Measurements from ENCODE around the gene BOD1L1.

The BOD1L1 gene

DNA sequence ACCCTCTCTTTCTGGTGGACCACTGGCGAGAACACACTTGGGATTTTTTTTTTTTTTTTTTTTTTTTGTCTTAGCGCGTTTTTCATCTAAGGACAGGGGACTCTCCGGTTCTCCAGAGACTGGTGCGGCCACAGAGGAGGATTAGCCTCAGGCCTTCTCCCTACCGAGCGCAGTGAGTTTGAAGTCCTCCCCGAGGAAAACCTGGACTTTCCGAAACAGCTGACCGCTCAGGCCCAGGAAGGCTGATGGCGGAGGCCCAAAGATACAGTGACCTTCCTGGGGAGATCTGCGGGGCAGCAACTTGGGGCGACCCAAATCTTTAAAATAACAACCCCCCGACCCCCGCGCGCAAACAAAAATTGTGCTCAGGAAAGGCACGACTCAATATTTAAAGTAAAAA is 92.4 kb downstream of the BOD1L1 start:
- H3K36me3 ChIP-seq (ENCODE audit: insufficient read depth, low read length), result no peaks in the 10 kb centered on the region
- no peaks in the 10 kb centered on the region for H3K9me3 ChIP-seq (ENCODE audit: low read length)
- H3K27ac ChIP-seq (ENCODE audit: low read depth, low read length, poor library complexity, severe bottlenecking), result no peak overlapping the region
- no peak overlapping the region for H2AFZ ChIP-seq (ENCODE audit: low read length)
- H3K4me1 ChIP-seq (ENCODE audit: insufficient read depth, low read length, severe bottlenecking), result no peaks in the 10 kb centered on the region
- H3K9me2 ChIP-seq (ENCODE audit: low read depth, low read length), result no peaks in the 10 kb centered on the region
- H3K27me3 ChIP-seq (ENCODE audit: insufficient read depth, low read length), result no peaks in the 10 kb centered on the region
- H3F3A ChIP-seq (ENCODE audit: insufficient read depth, low read length), result no peaks in the 10 kb centered on the region
- H3K4me3 ChIP-seq (ENCODE audit: low read depth, low read length, poor library complexity, severe bottlenecking), result no peak overlapping the region
- H4K20me1 ChIP-seq (ENCODE audit: insufficient read depth, low read length), result no peaks in the 10 kb centered on the region
- H3K4me2 ChIP-seq (ENCODE audit: low read length), result no peak overlapping the region
- H3K9ac ChIP-seq (ENCODE audit: low read length), result no peak overlapping the region
- TF ChIP-seq, protein P1, sequence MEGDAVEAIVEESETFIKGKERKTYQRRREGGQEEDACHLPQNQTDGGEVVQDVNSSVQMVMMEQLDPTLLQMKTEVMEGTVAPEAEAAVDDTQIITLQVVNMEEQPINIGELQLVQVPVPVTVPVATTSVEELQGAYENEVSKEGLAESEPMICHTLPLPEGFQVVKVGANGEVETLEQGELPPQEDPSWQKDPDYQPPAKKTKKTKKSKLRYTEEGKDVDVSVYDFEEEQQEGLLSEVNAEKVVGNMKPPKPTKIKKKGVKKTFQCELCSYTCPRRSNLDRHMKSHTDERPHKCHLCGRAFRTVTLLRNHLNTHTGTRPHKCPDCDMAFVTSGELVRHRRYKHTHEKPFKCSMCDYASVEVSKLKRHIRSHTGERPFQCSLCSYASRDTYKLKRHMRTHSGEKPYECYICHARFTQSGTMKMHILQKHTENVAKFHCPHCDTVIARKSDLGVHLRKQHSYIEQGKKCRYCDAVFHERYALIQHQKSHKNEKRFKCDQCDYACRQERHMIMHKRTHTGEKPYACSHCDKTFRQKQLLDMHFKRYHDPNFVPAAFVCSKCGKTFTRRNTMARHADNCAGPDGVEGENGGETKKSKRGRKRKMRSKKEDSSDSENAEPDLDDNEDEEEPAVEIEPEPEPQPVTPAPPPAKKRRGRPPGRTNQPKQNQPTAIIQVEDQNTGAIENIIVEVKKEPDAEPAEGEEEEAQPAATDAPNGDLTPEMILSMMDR (IDR thresholded peaks at IDR 0.05; ENCODE audit: low read length), result no peak
- TF ChIP-seq EZH2 (IDR thresholded peaks at IDR 0.05; ENCODE audit: borderline replicate concordance, low read length), result no peak
- no peaks in the 10 kb centered on the region for H3K79me2 ChIP-seq (ENCODE audit: insufficient read depth, low read length)

DNA sequence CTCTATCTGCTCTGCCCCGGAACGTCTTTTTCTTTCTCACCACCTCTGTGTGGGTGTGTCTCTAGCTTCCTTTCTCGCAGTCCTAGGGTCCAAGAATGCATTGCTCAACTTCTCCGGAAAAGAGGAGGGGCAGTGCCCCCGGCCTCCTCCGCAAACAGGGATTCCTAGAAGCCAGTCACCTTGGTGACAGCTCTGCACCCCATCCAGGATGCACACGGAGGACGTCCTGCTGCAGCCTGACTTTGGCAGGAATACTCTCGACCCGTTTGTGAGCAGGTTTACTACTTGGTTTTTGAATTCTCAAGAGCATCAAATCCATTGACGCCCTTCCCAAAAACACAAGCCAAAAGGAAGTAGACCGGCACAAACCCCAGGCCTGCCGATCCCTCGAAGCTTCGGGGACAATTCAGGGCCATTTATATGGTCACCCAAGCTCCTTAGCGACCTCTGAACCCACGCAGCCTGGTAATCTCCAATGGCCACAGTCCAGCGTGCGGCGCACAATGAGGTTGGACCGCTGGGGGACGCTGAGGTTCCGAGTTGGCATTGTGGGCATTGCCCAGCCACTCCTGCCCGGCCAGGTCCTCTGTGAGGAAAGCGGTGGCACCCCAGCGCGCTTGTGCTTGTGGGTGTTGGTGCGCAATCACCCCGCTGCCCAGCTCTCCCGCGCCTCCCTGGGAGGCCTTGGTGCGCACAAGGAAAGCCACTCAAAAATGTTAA is 93.0 kb downstream of the BOD1L1 start:
- no peaks in the 10 kb centered on the region for H3K9me3 ChIP-seq (ENCODE audit: low read length)
- H2AFZ ChIP-seq (ENCODE audit: low read length), result no peak overlapping the region
- H3K27ac ChIP-seq (ENCODE audit: low read depth, low read length, poor library complexity, severe bottlenecking), result no peak overlapping the region
- H3K4me3 ChIP-seq (ENCODE audit: low read depth, low read length, poor library complexity, severe bottlenecking), result no peak overlapping the region
- no peaks in the 10 kb centered on the region for H3K79me2 ChIP-seq (ENCODE audit: insufficient read depth, low read length)
- no peaks in the 10 kb centered on the region for H3F3A ChIP-seq (ENCODE audit: insufficient read depth, low read length)
- no peak for TF ChIP-seq EZH2 (IDR thresholded peaks at IDR 0.05; ENCODE audit: borderline replicate concordance, low read length)
- TF ChIP-seq, protein P1 (IDR thresholded peaks at IDR 0.05; ENCODE audit: low read length), result no peak
- H3K9me2 ChIP-seq (ENCODE audit: low read depth, low read length), result no peaks in the 10 kb centered on the region
- H3K4me2 ChIP-seq (ENCODE audit: low read length), result no peak overlapping the region
- no peaks in the 10 kb centered on the region for H3K27me3 ChIP-seq (ENCODE audit: insufficient read depth, low read length)
- H4K20me1 ChIP-seq (ENCODE audit: insufficient read depth, low read length), result no peaks in the 10 kb centered on the region
- H3K36me3 ChIP-seq (ENCODE audit: insufficient read depth, low read length), result no peaks in the 10 kb centered on the region
- H3K9ac ChIP-seq (ENCODE audit: low read length), result no peak overlapping the region
- no peaks in the 10 kb centered on the region for H3K4me1 ChIP-seq (ENCODE audit: insufficient read depth, low read length, severe bottlenecking)

DNA sequence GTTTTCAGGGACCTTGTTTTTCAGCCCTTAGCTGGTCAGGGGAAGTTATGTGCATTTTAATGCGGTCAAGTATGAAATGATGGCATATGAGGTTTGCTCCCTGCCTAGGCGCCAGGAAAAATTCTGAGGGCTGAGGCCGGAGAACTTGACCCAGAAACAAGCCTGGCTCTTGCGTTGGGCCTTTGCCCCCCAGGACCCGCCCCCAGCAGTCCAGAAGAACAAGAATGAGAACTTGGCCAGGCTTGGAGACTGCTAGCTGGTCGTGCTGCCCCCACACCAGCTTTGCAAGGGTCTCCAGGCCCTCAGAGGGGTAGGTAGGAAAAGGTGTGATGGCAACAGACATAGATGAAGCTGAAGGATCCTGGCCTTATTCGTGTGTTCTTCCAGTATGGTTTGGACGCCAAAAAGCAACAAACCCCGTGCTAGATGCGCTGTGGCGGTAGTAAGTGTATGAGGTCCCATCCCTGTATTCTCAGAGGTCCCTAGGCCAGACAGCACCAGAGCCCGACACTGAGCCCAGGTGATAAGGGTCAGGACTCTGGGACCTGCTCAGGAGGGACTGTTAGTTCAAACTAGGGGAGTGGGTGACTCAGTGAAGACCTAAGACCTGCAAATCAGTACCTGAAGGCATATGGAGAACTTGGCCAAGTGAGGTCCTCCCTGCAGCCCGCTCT is 93.7 kb downstream of the BOD1L1 start:
- no peak overlapping the region for H3K4me2 ChIP-seq (ENCODE audit: low read length)
- no peak overlapping the region for H2AFZ ChIP-seq (ENCODE audit: low read length)

More for the DNA sequence above, 93.7 kb downstream of the BOD1L1 start:
- Histone ChIP-seq H3K9ac (ENCODE audit: low read length) (no peak overlapping the region), H3K4me1 (ENCODE audit: insufficient read depth, low read length, severe bottlenecking) (no peaks in the 10 kb centered on the region), H3K36me3 (ENCODE audit: insufficient read depth, low read length) (no peaks in the 10 kb centered on the region), H3K9me2 (ENCODE audit: low read depth, low read length) (no peaks in the 10 kb centered on the region), H3K4me3 (ENCODE audit: low read depth, low read length, poor library complexity, severe bottlenecking) (no peak overlapping the region), H3K27ac (ENCODE audit: low read depth, low read length, poor library complexity, severe bottlenecking) (no peak overlapping the region), H3F3A (ENCODE audit: insufficient read depth, low read length) (no peaks in the 10 kb centered on the region), H3K27me3 (ENCODE audit: insufficient read depth, low read length) (no peaks in the 10 kb centered on the region), H3K79me2 (ENCODE audit: insufficient read depth, low read length) (no peaks in the 10 kb centered on the region), H3K9me3 (ENCODE audit: low read length) (no peaks in the 10 kb centered on the region), H4K20me1 (ENCODE audit: insufficient read depth, low read length) (no peaks in the 10 kb centered on the region)
- no peak for TF ChIP-seq EZH2 (IDR thresholded peaks at IDR 0.05; ENCODE audit: borderline replicate concordance, low read length)
- TF ChIP-seq, protein P1 (IDR thresholded peaks at IDR 0.05; ENCODE audit: low read length), result no peak
